Type B pancreatic cell (in vitro differentiated cells): ENCODE results near the gene P2RX1. TPM values are rescaled to one million over a fixed set of nuclear protein-coding genes. Genes with fewer than 3 reads are reported as not detected.

ENCODE experiments used
- DNase-seq: peaks from one replicate; pipeline ENCODE4 v3.0.0; 2021; ENCODE audit warnings: mixed read lengths; ENCODE audit not compliant: unreplicated experiment; ENCODE audit errors: extremely low spot score
- H3K27ac Mint-ChIP-seq: 2 replicates; pipeline ENCODE4 v1.8.0; 2021; ENCODE audit warnings: mild to moderate bottlenecking, mixed read lengths
- H3K27me3 Mint-ChIP-seq: 2 replicates; pipeline ENCODE4 v1.8.0; 2021; ENCODE audit warnings: mixed read lengths
- H3K36me3 Mint-ChIP-seq: 2 replicates; pipeline ENCODE4 v1.8.0; 2021; ENCODE audit warnings: mixed read lengths
- H3K4me1 Mint-ChIP-seq: one replicate; pipeline ENCODE4 v1.8.0; 2021; ENCODE audit warnings: mixed read lengths; ENCODE audit not compliant: unreplicated experiment
- H3K4me3 Mint-ChIP-seq: 2 replicates; pipeline ENCODE4 v1.8.0; 2021; ENCODE audit warnings: mild to moderate bottlenecking, mixed read lengths
- H3K9me3 Mint-ChIP-seq: 2 replicates; pipeline ENCODE4 v1.8.0; 2021; ENCODE audit warnings: mixed read lengths
- CTCF ChIP-seq: fragments of 200-600 bp; sonication (generic); conservative IDR thresholded peaks from 2 replicates; pipeline ENCODE4 v1.5.0; 2021; ENCODE audit warnings: antibody characterized with exemption, mild to moderate bottlenecking
- total RNA-seq: library from RNA; stranded (reverse); gene quantifications from 2 replicates; pipeline ENCODE4 v1.2.1, GENCODE V29; 2021; ENCODE audit warnings: low replicate concordance

Gene P2RX1
- total RNA-seq, 1 donor from 2014 or later, result not detected

- no peak overlapping the region for H3K4me3 Mint-ChIP-seq
- no peak overlapping the region for H3K27ac Mint-ChIP-seq
- no peak for TF ChIP-seq CTCF
- H3K4me1 Mint-ChIP-seq, result peaks cover 18% of the 10 kb centered on the region
- no peaks in the 10 kb centered on the region for H3K36me3 Mint-ChIP-seq
- no peaks in the 10 kb centered on the region for H3K27me3 Mint-ChIP-seq
- no peaks in the 10 kb centered on the region for H3K9me3 Mint-ChIP-seq
- no peak for DNase-seq
These were observed 8.5 kb upstream of the P2RX1 start for GRCh38 chr17:3924512-3925350.

- no peak for DNase-seq
- H3K36me3 Mint-ChIP-seq, result no peaks in the 10 kb centered on the region
- no peaks in the 10 kb centered on the region for H3K9me3 Mint-ChIP-seq
- H3K4me3 Mint-ChIP-seq, result no peak overlapping the region
- no peak overlapping the region for H3K27ac Mint-ChIP-seq
- TF ChIP-seq CTCF, result no peak
- H3K27me3 Mint-ChIP-seq, result no peaks in the 10 kb centered on the region
- peaks cover 18% of the 10 kb centered on the region for H3K4me1 Mint-ChIP-seq
These were observed 7.4 kb upstream of the P2RX1 start for GRCh38 chr17:3923466-3924190.

- DNase-seq, result no peak
These were observed 6.5 kb upstream of the P2RX1 start for GRCh38 chr17:3922765-3923164.

GRCh38 chr17:3921502-3922319 lies 5.4 kb upstream of the P2RX1 start:
- no peak overlapping the region for H3K27ac Mint-ChIP-seq
- no peak for DNase-seq
- no peaks in the 10 kb centered on the region for H3K36me3 Mint-ChIP-seq
- TF ChIP-seq CTCF, result no peak
- H3K9me3 Mint-ChIP-seq, result no peaks in the 10 kb centered on the region
- peaks cover 8% of the 10 kb centered on the region for H3K4me1 Mint-ChIP-seq
- no peaks in the 10 kb centered on the region for H3K27me3 Mint-ChIP-seq
- no peak overlapping the region for H3K4me3 Mint-ChIP-seq

More at GRCh38 chr17:3922765-3923164, 6.5 kb upstream of the P2RX1 start:
- no peak overlapping the region for H3K4me3 Mint-ChIP-seq
- no peaks in the 10 kb centered on the region for H3K9me3 Mint-ChIP-seq
- no peaks in the 10 kb centered on the region for H3K36me3 Mint-ChIP-seq
- H3K4me1 Mint-ChIP-seq, result peaks cover 16% of the 10 kb centered on the region
- no peak overlapping the region for H3K27ac Mint-ChIP-seq
- no peaks in the 10 kb centered on the region for H3K27me3 Mint-ChIP-seq
- TF ChIP-seq CTCF, result no peak

GRCh38 chr17:3921006-3921405 lies 4.7 kb upstream of the P2RX1 start:
- no peak overlapping the region for H3K27ac Mint-ChIP-seq

More at GRCh38 chr17:3921006-3921405, 4.7 kb upstream of the P2RX1 start:
- no peaks in the 10 kb centered on the region for H3K27me3 Mint-ChIP-seq
- H3K4me3 Mint-ChIP-seq, result no peak overlapping the region
- H3K9me3 Mint-ChIP-seq, result no peaks in the 10 kb centered on the region
- no peak for DNase-seq
- H3K4me1 Mint-ChIP-seq, result peaks cover 6% of the 10 kb centered on the region
- no peaks in the 10 kb centered on the region for H3K36me3 Mint-ChIP-seq
- TF ChIP-seq CTCF, result no peak
